Measurements from ENCODE around the gene CDC5L.

DNA sequence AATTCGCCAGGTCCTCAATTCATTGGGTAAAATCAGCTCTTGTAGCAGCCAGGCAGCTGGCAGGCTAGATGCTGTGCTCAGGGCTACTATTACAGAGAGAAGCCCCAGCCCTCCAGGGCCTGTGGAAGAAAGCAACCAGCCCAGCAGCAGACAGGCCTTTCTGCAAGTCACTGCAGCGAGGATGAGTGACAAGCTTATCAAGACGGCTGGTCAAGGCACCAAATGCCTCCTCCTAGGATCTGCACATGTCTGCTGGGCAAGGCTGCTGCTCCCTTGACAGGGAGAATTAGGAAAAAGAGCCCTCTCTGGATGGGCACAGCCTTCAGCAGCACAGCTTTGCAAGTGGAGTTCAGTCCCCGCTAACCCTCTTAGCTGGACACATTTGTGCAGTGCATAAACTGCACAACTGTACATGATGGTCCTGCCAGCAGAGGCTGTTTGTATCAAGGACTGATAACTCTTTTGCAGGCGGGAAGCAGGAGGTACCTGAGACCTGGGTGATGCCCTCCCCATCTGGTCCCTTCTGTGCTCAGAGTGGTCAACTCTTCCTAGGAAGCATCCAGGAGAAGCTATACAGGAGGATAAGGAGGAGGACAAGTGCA, 89.9 kb downstream of the CDC5L start:
- TF ChIP-seq, protein P1, sequence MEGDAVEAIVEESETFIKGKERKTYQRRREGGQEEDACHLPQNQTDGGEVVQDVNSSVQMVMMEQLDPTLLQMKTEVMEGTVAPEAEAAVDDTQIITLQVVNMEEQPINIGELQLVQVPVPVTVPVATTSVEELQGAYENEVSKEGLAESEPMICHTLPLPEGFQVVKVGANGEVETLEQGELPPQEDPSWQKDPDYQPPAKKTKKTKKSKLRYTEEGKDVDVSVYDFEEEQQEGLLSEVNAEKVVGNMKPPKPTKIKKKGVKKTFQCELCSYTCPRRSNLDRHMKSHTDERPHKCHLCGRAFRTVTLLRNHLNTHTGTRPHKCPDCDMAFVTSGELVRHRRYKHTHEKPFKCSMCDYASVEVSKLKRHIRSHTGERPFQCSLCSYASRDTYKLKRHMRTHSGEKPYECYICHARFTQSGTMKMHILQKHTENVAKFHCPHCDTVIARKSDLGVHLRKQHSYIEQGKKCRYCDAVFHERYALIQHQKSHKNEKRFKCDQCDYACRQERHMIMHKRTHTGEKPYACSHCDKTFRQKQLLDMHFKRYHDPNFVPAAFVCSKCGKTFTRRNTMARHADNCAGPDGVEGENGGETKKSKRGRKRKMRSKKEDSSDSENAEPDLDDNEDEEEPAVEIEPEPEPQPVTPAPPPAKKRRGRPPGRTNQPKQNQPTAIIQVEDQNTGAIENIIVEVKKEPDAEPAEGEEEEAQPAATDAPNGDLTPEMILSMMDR (optimal IDR thresholded peaks at IDR 0.05 in 1 of 3, IDR thresholded peaks at IDR 0.05 in 1 of 3, conservative IDR thresholded peaks at IDR 0.05 in 1 of 3; ENCODE audit: extremely low read depth in 1 of 3, insufficient read depth in 2 of 3, low read length in 3 of 3) = no peak
- TF ChIP-seq EZH2 (IDR thresholded peaks at IDR 0.05; ENCODE audit: low read length) = no peak
